Measurements from ENCODE around the gene PSMB10. TPM values are rescaled to one million over a fixed set of nuclear protein-coding genes. Genes with fewer than 3 reads are reported as not detected.
"Not testable (repeated sequence)": the region's sequence is repeated elsewhere in the genome, so short reads cannot be mapped to it uniquely, and the experiment has no call there.

The PSMB10 gene
- polyA plus RNA-seq, 2 donors = 39.5 to 54.8 TPM

DNA sequence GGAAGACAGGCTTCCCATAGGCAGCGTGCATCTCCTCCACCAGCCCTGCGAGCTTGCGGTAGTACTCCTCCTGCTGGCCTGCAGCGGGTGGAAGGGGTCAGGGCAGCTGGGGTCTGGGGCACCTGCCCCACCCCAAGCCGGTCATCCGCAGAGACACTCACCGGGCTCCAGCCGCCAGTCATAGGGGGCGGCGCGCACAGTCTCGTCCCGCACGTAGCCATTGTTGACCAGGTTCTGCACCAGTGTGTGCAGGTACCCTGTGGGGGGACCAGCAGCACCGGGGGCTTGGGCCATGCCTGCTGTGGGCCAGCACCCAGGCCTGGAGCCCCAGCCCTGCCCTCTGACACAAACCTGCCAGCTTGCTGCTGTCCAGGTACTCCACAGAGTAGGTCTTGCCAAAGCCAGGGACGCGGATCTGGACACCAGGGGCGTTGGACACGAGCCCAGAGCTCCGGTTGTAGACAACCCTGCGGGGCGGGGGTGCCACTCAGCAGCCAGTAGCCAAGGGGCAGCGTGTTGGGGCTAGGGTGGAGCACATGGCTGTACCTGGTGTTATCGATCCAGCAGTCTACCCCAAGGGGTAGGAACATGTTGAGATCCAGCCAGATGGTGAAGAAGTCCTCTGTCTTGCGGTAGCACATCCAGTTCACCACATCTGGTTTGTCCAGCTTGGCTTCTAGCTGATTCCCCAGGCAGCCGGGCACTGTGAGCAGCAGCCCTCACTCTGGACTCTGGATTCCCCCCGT is 6.0 kb upstream of the PSMB10 start:
- peaks cover 0 to 3% of the 10 kb centered on the region in 2 donors for H3K4me1 ChIP-seq (ENCODE audit: control insufficient read depth in 2 of 2, insufficient read depth in 2 of 2, low read length in 1 of 2)
- peaks cover 5 to 37% of the 10 kb centered on the region in 2 donors for H3K36me3 ChIP-seq (ENCODE audit: control insufficient read depth in 2 of 2, insufficient read depth in 2 of 2, low read length in 1 of 2)
- no peaks in the 10 kb centered on the region for H3K27me3 ChIP-seq (ENCODE audit: control insufficient read depth in 1 of 2, insufficient read depth in 2 of 2, low read length in 2 of 2)

DNA sequence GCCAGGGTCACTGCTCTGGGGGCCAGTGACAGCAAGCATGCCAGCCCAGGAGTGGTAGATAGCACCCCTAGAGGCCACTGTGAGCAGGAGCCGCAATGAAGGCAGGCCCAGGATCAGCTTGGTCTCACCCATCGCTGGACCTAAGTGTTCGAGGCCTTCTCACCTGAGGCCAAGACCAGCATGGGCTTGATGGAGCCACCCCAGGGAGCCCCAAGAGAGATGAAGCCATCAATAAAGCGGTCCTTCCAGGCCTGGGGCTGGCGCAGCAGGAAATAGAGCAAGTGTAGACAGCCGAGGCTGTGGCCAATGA is 5.5 kb upstream of the PSMB10 start:
- Histone ChIP-seq H3K4me1 (ENCODE audit: control insufficient read depth in 2 of 2, insufficient read depth in 2 of 2, low read length in 1 of 2) (peaks cover 0 to 5% of the 10 kb centered on the region in 2 donors), H3K4me3 (ENCODE audit: low read depth in 1 of 2, low read length in 2 of 2) (no peak overlapping the region), H3K9me3 (ENCODE audit: control insufficient read depth in 2 of 2, insufficient read depth in 1 of 2, low read depth in 1 of 2, low read length in 1 of 2) (no peaks in the 10 kb centered on the region), H3K27ac (ENCODE audit: low read depth in 2 of 2, low read length in 1 of 2) (no peak overlapping the region), H3K27me3 (ENCODE audit: control insufficient read depth in 1 of 2, insufficient read depth in 2 of 2, low read length in 2 of 2) (no peaks in the 10 kb centered on the region), H3K36me3 (ENCODE audit: control insufficient read depth in 2 of 2, insufficient read depth in 2 of 2, low read length in 1 of 2) (peaks cover 5 to 31% of the 10 kb centered on the region in 2 donors)
- WGBS, 2 donors = 77 to 78% methylated on average over 6 of the region's 6 CpGs

More for the DNA sequence above, 6.0 kb upstream of the PSMB10 start:
- WGBS, 2 donors = 75 to 76% methylated on average over 27 of the region's 27 CpGs
- Histone ChIP-seq H3K4me3 (ENCODE audit: low read depth in 1 of 2, low read length in 2 of 2) (no peak overlapping the region), H3K9me3 (ENCODE audit: control insufficient read depth in 2 of 2, insufficient read depth in 1 of 2, low read depth in 1 of 2, low read length in 1 of 2) (no peaks in the 10 kb centered on the region), H3K27ac (ENCODE audit: low read depth in 2 of 2, low read length in 1 of 2) (no peak overlapping the region)

DNA sequence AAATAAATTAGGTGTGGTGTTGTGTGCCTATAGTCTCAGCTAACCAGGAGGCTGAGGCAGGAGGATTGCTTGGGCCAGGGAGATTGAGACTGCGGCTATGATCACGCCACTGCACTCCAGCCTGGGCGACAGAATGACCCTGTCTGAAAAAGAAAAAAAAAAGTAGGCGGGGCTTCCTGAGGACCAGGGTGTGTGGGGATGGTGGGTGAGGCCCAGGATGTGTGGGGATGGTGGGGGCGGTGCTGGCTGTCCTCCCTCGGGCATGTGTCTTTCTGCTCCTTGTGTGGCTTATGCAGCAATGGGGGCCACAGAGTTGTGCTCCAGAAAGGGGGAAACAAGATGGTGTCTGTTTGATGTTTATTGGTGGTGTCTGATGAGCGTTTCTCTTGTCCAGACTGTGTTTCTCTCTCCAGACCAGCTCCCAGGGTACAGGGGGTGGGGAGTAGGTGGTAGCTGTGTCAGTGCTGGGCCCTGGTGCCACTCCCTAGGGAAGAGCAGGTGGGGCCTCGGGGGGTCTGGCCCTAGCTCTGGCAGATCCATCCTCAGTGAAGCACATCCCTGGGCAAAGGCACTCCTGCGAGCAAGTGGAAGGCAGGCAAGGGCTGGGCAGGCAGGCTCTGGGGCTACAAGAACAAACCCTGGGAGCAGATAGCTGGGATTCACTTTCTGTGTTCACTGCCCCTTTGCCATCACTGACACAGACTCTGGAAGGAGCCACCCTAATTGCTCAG is 5.0 kb upstream of the PSMB10 start:
- Histone ChIP-seq H3K36me3 (ENCODE audit: control insufficient read depth in 2 of 2, insufficient read depth in 2 of 2, low read length in 1 of 2) (peaks cover 5 to 27% of the 10 kb centered on the region in 2 donors), H3K27ac (ENCODE audit: low read depth in 2 of 2, low read length in 1 of 2) (no peak overlapping the region), H3K4me1 (ENCODE audit: control insufficient read depth in 2 of 2, insufficient read depth in 2 of 2, low read length in 1 of 2) (peaks cover 0 to 8% of the 10 kb centered on the region in 2 donors)

DNA sequence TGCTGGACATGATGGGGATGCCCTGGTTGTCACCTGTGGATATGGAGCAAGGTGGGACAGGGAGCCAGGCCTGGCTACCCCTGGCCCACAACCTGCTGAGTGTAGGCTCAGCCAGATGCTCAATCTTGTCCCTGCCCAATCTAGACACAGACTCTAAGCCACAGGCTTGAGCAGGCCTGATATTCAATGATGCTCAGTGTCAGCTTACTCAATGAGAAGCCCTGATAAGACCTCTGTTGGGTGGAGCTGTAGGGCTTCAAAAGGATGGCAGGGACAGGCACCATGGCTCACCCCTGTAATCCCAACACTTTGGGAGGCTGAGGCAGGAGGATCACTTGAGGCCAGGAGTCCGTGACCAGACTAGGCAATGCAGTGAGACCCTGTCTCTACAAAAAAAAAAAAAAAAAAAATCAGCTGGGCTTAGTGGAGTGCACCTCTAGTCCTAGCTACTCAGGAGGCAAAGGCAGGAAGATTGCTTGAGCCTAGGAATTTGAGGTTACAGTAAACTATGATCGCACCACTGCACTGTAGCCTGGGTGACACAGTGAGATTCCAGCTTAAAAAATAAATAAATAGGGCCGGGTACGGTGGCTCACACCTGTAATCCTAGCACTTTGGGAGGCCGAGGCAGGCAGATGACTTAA is 3.9 kb upstream of the PSMB10 start:
- Histone ChIP-seq H3K9me3 (ENCODE audit: control insufficient read depth in 2 of 2, insufficient read depth in 1 of 2, low read depth in 1 of 2, low read length in 1 of 2) (no peaks in the 10 kb centered on the region), H3K4me1 (ENCODE audit: control insufficient read depth in 2 of 2, insufficient read depth in 2 of 2, low read length in 1 of 2) (peaks cover 0 to 8% of the 10 kb centered on the region in 2 donors), H3K27ac (ENCODE audit: low read depth in 2 of 2, low read length in 1 of 2) (peak overlapping the region in 1 of 2 donors; percentile 5), H3K27me3 (ENCODE audit: control insufficient read depth in 1 of 2, insufficient read depth in 2 of 2, low read length in 2 of 2) (no peaks in the 10 kb centered on the region), H3K36me3 (ENCODE audit: control insufficient read depth in 2 of 2, insufficient read depth in 2 of 2, low read length in 1 of 2) (peaks cover 0 to 18% of the 10 kb centered on the region in 2 donors), H3K4me3 (ENCODE audit: low read depth in 1 of 2, low read length in 2 of 2) (no peak overlapping the region)
- WGBS, 2 donors = 92 to 95% methylated on average over 5 of the region's 5 CpGs

More for the DNA sequence above, 5.0 kb upstream of the PSMB10 start:
- Histone ChIP-seq H3K9me3 (ENCODE audit: control insufficient read depth in 2 of 2, insufficient read depth in 1 of 2, low read depth in 1 of 2, low read length in 1 of 2) (no peaks in the 10 kb centered on the region), H3K27me3 (ENCODE audit: control insufficient read depth in 1 of 2, insufficient read depth in 2 of 2, low read length in 2 of 2) (no peaks in the 10 kb centered on the region), H3K4me3 (ENCODE audit: low read depth in 1 of 2, low read length in 2 of 2) (no peak overlapping the region)
- 77 to 79% methylated on average over 9 of the region's 9 CpGs for WGBS, 2 donors

- Histone ChIP-seq H3K9me3 (ENCODE audit: control insufficient read depth in 2 of 2, insufficient read depth in 1 of 2, low read depth in 1 of 2, low read length in 1 of 2) (no peaks in the 10 kb centered on the region), H3K27ac (ENCODE audit: low read depth in 2 of 2, low read length in 1 of 2) (peak overlapping the region in 1 of 2 donors; percentile 5), H3K36me3 (ENCODE audit: control insufficient read depth in 2 of 2, insufficient read depth in 2 of 2, low read length in 1 of 2) (peaks cover 0 to 13% of the 10 kb centered on the region in 2 donors), H3K27me3 (ENCODE audit: control insufficient read depth in 1 of 2, insufficient read depth in 2 of 2, low read length in 2 of 2) (no peaks in the 10 kb centered on the region), H3K4me1 (ENCODE audit: control insufficient read depth in 2 of 2, insufficient read depth in 2 of 2, low read length in 1 of 2) (peaks cover 1 to 14% of the 10 kb centered on the region in 2 donors), H3K4me3 (ENCODE audit: low read depth in 1 of 2, low read length in 2 of 2) (no peak overlapping the region)
- WGBS, 2 donors = 70 to 72% methylated on average over 33 of the region's 33 CpGs
Observed at GRCh38 chr16:67939507-67940445, 3.1 kb upstream of the PSMB10 start.

- 91 to 94% methylated on average over 4 to 5 of the region's 5 CpGs for WGBS, 2 donors
- Histone ChIP-seq H3K36me3 (ENCODE audit: control insufficient read depth in 2 of 2, insufficient read depth in 2 of 2, low read length in 1 of 2) (peaks cover 0 to 16% of the 10 kb centered on the region in 2 donors), H3K4me1 (ENCODE audit: control insufficient read depth in 2 of 2, insufficient read depth in 2 of 2, low read length in 1 of 2) (peaks cover 3 to 18% of the 10 kb centered on the region in 2 donors)
- not testable (repeated sequence) for H3K9me3 ChIP-seq (ENCODE audit: control insufficient read depth in 2 of 2, insufficient read depth in 1 of 2, low read depth in 1 of 2, low read length in 1 of 2); H3K27ac ChIP-seq (ENCODE audit: low read depth in 2 of 2, low read length in 1 of 2); H3K27me3 ChIP-seq (ENCODE audit: control insufficient read depth in 1 of 2, insufficient read depth in 2 of 2, low read length in 2 of 2); H3K4me3 ChIP-seq (ENCODE audit: low read depth in 1 of 2, low read length in 2 of 2)
Observed at GRCh38 chr16:67937713-67938112, 1.1 kb upstream of the PSMB10 start.

DNA sequence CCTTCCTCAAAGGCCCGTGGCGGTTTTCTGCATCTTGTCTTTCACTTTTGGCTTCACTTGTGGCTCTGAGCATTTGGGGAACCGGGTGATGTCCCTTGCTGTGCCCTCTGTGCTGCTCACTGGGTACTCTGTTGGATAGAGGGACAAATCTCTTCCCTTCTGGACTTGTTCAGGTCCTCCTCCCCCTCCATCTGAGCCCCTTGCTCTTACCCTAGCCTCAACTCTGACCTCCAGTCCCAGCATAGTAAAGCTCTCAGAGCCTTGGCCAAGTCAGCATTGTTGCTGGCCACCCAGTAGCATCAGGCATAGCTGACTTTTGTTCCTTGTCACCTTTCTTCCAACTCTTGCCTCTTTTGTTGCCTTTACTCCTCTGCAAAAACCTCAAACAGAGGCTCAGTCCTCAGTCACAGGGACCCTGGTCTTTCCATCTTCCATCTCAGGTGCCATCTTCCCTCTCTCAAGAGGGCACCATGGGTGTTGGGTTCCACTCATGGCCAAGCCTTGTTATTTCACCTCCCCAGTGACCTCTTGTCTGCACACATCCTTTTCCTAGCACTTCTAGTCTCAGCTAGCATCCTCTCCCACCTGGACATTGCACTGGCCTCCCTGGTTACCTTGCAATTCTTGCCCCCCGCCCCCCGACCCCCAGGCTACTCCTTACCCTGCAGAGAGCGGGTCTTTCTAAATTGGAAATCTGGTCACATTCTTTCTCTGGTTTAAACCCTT is 393 bp upstream of the PSMB10 start:
- H3K27ac ChIP-seq (ENCODE audit: low read depth in 2 of 2, low read length in 1 of 2) = peak overlapping the region; percentile 94 to 97
- H3K27me3 ChIP-seq (ENCODE audit: control insufficient read depth in 1 of 2, insufficient read depth in 2 of 2, low read length in 2 of 2) = no peaks in the 10 kb centered on the region
- H3K4me1 ChIP-seq (ENCODE audit: control insufficient read depth in 2 of 2, insufficient read depth in 2 of 2, low read length in 1 of 2) = peaks cover 3 to 18% of the 10 kb centered on the region in 2 donors
- 42 to 46% methylated on average over 6 of the region's 6 CpGs for WGBS, 2 donors
- no peaks in the 10 kb centered on the region for H3K9me3 ChIP-seq (ENCODE audit: control insufficient read depth in 2 of 2, insufficient read depth in 1 of 2, low read depth in 1 of 2, low read length in 1 of 2)
- peak overlapping the region; percentile 70 to 95 for H3K4me3 ChIP-seq (ENCODE audit: low read depth in 1 of 2, low read length in 2 of 2)
- H3K36me3 ChIP-seq (ENCODE audit: control insufficient read depth in 2 of 2, insufficient read depth in 2 of 2, low read length in 1 of 2) = peaks cover 0 to 16% of the 10 kb centered on the region in 2 donors

- 2 to 4% methylated on average over 53 to 55 of the region's 55 CpGs for WGBS, 2 donors
- no peaks in the 10 kb centered on the region for H3K9me3 ChIP-seq (ENCODE audit: control insufficient read depth in 2 of 2, insufficient read depth in 1 of 2, low read depth in 1 of 2, low read length in 1 of 2)
- peaks cover 0 to 19% of the 10 kb centered on the region in 2 donors for H3K36me3 ChIP-seq (ENCODE audit: control insufficient read depth in 2 of 2, insufficient read depth in 2 of 2, low read length in 1 of 2)
- H3K4me3 ChIP-seq (ENCODE audit: low read depth in 1 of 2, low read length in 2 of 2) = peak overlapping the region; percentile 70 to 95
- H3K27ac ChIP-seq (ENCODE audit: low read depth in 2 of 2, low read length in 1 of 2) = peak overlapping the region; percentile 94 to 97
- peaks cover 3 to 18% of the 10 kb centered on the region in 2 donors for H3K4me1 ChIP-seq (ENCODE audit: control insufficient read depth in 2 of 2, insufficient read depth in 2 of 2, low read length in 1 of 2)
- no peaks in the 10 kb centered on the region for H3K27me3 ChIP-seq (ENCODE audit: control insufficient read depth in 1 of 2, insufficient read depth in 2 of 2, low read length in 2 of 2)
Observed at GRCh38 chr16:67935402-67936123, 1.1 kb downstream of the PSMB10 start.

All from esophagus (tissue), 2 donors.